Glutamatergic neuron (in vitro differentiated cells): Measurements from ENCODE around the gene LRRC41. TPM values are rescaled to one million over a fixed set of nuclear protein-coding genes. Genes with fewer than 3 reads are reported as not detected.

ENCODE experiments used
- DNase-seq: peaks from one replicate; pipeline ENCODE4 v3.0.0; 2022
- H3K27ac Mint-ChIP-seq: one replicate; pipeline ENCODE4 v1.8.0; 2020; ENCODE audit warnings: mild to moderate bottlenecking, mixed read lengths, inconsistent platforms; ENCODE audit not compliant: unreplicated experiment
- H3K27me3 Mint-ChIP-seq: one replicate; pipeline ENCODE4 v1.8.0; 2020; ENCODE audit warnings: mild to moderate bottlenecking, moderate library complexity, mixed read lengths, inconsistent platforms; ENCODE audit not compliant: unreplicated experiment
- H3K36me3 Mint-ChIP-seq: one replicate; pipeline ENCODE4 v1.8.0; 2020; ENCODE audit warnings: mild to moderate bottlenecking, mixed read lengths, inconsistent platforms; ENCODE audit not compliant: unreplicated experiment
- H3K4me1 Mint-ChIP-seq: one replicate; pipeline ENCODE4 v1.8.0; 2020; ENCODE audit warnings: mild to moderate bottlenecking, low read depth, mixed read lengths, inconsistent platforms; ENCODE audit not compliant: unreplicated experiment
- H3K4me3 Mint-ChIP-seq: one replicate; pipeline ENCODE4 v1.8.0; 2020; ENCODE audit warnings: mild to moderate bottlenecking, mixed read lengths, inconsistent platforms; ENCODE audit not compliant: unreplicated experiment
- H3K9me3 Mint-ChIP-seq: one replicate; pipeline ENCODE4 v1.8.0; 2020; ENCODE audit warnings: mild to moderate bottlenecking, moderate library complexity, mixed read lengths, inconsistent platforms; ENCODE audit not compliant: unreplicated experiment
- CTCF ChIP-seq: fragments of 200-600 bp; sonication (generic); IDR thresholded peaks from one replicate; pipeline ENCODE4 v1.5.0; 2021; ENCODE audit not compliant: partially characterized antibody, unreplicated experiment
- total RNA-seq: library from RNA; stranded (reverse); fragmentation: NEBNext Ultra II Directional; extraction: Animal tissue kit (Norgen Biotek cat#: 25700); gene quantifications from one replicate; pipeline ENCODE4 v1.2.1, GENCODE V29; 2021; ENCODE audit not compliant: unreplicated experiment

The LRRC41 gene
- total RNA-seq, 1 donor from 2014 or later, result 77.9 TPM

- Mint-ChIP-seq H3K4me1 (peaks cover 12% of the 10 kb centered on the region), H3K27me3 (peaks cover 1% of the 10 kb centered on the region), H3K36me3 (peaks cover 5% of the 10 kb centered on the region), H3K4me3 (no peak overlapping the region), H3K27ac (no peak overlapping the region), H3K9me3 (peaks cover 1% of the 10 kb centered on the region)
- DNase-seq, result no peak
- no peak for TF ChIP-seq CTCF
These were observed 6.9 kb upstream of the LRRC41 start for GRCh38 chr1:46310321-46310720.

- Mint-ChIP-seq H3K9me3 (peaks cover 1% of the 10 kb centered on the region), H3K4me1 (peaks cover 12% of the 10 kb centered on the region), H3K36me3 (peaks cover 5% of the 10 kb centered on the region), H3K27me3 (peaks cover 1% of the 10 kb centered on the region), H3K27ac (no peak overlapping the region), H3K4me3 (no peak overlapping the region)
- no peak for TF ChIP-seq CTCF
- no peak for DNase-seq
These were observed 6.2 kb upstream of the LRRC41 start for GRCh38 chr1:46309401-46310159.

GRCh38 chr1:46306159-46306530 lies 2.7 kb upstream of the LRRC41 start:
- Mint-ChIP-seq H3K27ac (no peak overlapping the region), H3K4me1 (peaks cover 18% of the 10 kb centered on the region), H3K27me3 (peaks cover 1% of the 10 kb centered on the region), H3K4me3 (peak overlapping the region; percentile 4), H3K36me3 (peaks cover 5% of the 10 kb centered on the region), H3K9me3 (peaks cover 7% of the 10 kb centered on the region)
- no peak for DNase-seq
- TF ChIP-seq CTCF, result no peak

GRCh38 chr1:46303872-46304326 lies 483 bp upstream of the LRRC41 start:
- H3K4me3 Mint-ChIP-seq, result peak overlapping the region; percentile 100
- peak overlapping the region; percentile 98 for H3K27ac Mint-ChIP-seq
- no peak for TF ChIP-seq CTCF
- H3K4me1 Mint-ChIP-seq, result peaks cover 26% of the 10 kb centered on the region
- peaks cover 4% of the 10 kb centered on the region for H3K27me3 Mint-ChIP-seq
- peaks cover 9% of the 10 kb centered on the region for H3K9me3 Mint-ChIP-seq
- DNase-seq, result no peak
- H3K36me3 Mint-ChIP-seq, result no peaks in the 10 kb centered on the region

GRCh38 chr1:46302641-46303037 lies 777 bp downstream of the LRRC41 start:
- Mint-ChIP-seq H3K36me3 (no peaks in the 10 kb centered on the region), H3K9me3 (peaks cover 7% of the 10 kb centered on the region), H3K4me1 (peaks cover 23% of the 10 kb centered on the region), H3K27me3 (peaks cover 2% of the 10 kb centered on the region), H3K27ac (peak overlapping the region; percentile 98), H3K4me3 (peak overlapping the region; percentile 100)
- TF ChIP-seq CTCF, result no peak
- peak; percentile 52 for DNase-seq
